Stimulated activated CD4-positive, alpha-beta T cell treated with anti-CD3 and anti-CD28 coated beads, TNF-alpha, amount 100 ng/mL, for 1 hour (primary cell): ENCODE measurements around the gene IFT43.

Source experiments
- DNase-seq, 3 donors: peaks; one replicate each; pipeline ENCODE4 v3.0.0-alpha.2; 2020; ENCODE audit warnings: low read depth in 3 of 3, low spot score in 1 of 3

IFT43 gene

DNA sequence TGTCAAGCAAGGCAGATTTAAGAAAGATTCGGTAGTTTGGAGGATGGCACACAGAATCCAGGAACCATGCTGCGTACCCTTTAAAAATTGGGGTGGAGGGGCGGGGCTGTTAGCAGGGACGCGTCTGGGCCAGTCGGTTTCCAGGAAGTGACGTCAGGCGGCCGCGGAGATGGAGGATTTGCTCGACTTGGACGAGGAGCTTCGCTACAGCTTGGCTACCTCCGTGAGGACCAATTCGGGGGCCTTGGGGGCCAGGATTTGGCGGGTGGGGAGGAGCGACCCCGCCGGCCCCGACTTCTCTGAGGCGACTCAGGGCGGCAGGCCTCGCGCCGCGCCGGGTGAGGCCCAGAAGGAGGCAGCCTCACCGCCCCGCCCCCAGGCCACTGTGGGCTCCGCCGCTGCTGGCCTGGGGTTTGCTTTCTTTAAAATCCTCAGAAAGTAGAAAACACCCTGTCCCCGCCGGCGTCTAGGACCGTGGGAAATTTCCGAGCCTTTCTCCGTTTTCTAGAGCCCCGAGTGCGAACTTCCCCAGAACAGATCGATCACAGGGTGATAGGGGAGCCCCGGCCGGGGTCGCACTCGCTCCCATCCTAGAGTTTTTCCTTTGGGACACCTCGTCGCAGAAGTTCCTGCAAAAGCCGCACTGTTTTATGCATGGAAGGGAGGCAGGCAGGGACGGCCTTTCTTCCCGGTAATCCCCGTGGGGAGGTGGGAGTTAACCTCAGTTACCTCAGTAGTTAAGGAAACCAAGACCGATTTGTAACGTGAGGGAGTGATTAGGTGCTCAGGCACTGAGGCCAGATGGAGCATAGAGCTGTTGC lies at the start of gene IFT43:
IFT43 (plus strand) TSS at position 146 of the 821 bp plus-strand sequence; CDS start at position 170, 24 bp downstream.
- DNase-seq = peak; percentile 68 to 81 (median 72)

DNA sequence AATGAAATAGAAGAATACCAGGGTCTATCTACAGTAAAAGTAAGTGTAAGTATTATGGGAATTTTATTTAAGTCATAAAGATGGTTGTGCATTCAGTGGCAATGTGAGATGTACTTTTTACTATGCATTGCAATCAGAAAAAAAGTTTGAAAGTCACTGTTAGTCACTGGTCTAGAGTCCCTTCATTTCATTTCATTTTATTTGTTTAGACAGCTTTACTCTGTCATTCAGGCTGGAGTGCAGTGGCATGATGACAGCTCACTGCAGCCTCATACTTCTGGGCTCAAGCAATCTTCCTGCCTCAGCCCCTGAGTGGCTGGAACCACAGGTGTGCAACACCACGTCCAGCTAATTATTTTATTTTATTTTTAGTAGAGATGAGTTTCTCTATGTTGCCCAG lies 46.4 kb upstream of the IFT43 start:
- no peak for DNase-seq

DNA sequence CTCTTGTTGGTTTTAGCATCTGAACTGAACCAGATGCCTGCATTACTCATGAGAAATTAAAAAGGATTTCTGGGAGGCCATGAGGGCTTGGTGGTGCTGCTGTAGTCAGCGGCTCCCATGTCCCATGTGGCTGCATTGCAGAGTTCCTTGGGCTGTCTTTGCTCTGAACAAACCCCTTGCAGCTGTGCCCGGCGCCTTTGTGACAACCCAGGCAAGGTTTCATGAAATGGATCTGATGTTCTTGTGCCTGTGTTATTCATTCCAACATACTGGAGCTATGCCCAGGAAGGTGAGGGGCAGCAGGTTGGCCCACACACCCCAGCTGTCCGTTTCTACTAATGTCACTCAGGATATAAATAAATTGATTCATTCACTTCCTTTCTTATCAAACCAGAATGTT lies 44.5 kb upstream of the IFT43 start:
- no peak for DNase-seq

DNA sequence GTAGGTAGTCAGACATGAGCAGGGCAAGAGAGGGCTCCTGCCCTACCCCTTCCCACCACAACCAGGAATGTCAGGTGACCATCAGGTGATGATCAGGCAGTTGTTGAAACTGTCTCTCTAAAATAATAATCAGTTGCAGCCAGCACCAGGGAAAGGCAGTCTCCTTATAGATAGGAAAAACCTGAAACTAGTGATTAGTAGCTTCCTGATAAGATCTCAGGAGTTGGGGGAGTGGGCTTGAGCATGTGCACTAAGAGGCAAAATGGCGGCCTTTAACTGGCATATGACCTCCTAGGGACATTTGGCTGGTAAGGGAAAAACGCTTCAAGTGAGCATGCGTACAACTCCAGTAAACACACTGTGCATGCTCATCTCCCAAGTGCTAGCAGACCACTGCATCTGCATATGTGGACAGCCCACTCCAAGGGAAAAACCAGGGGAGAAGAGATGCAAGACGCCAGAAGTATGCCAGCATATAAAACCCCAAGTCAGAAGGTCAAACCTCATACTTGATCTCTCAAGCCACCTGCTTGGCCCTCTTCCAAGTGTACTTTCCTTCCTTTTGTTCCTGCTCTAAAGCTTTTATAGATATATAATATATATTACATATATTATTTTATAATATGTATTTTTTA lies 40.8 kb upstream of the IFT43 start:
- DNase-seq = no peak

DNA sequence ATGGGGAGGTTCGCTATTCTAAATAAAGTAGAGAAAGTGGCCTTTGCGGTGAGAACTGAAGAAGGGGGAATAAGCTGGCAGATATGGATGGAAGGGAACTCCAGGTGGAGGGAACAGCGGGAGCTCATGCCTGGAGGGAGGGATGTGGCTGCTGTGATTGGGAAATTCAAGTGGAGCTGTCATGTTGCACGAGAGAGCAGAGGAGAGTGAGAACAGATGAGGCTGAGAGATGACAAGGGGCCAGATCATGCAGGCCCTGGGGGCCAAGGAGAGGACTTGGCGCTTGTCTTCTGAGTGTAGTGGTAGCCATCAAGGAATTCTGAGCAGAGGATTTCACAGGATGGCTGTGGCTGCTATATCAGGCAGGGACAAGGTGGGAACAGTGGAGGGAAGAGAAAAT lies 38.8 kb upstream of the IFT43 start:
- DNase-seq = no peak

DNA sequence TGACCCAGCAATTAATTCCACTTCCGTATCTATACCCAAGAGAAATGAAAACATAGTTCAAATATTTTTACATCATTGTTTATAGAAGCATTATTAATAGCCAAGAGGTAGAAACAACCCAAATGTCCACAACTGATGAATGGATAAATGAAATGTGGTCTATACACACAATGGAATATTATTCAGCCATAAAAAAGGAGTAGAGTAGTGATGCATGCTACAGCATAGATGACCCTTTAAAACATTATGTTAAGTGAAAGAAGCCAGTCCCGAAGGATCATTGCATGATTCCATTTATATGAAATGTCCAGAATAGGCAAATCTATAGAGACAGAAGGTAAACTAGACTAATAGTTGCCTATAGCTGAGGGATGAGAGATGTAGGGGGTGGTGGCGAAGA lies 33.1 kb upstream of the IFT43 start:
- no peak for DNase-seq

DNA sequence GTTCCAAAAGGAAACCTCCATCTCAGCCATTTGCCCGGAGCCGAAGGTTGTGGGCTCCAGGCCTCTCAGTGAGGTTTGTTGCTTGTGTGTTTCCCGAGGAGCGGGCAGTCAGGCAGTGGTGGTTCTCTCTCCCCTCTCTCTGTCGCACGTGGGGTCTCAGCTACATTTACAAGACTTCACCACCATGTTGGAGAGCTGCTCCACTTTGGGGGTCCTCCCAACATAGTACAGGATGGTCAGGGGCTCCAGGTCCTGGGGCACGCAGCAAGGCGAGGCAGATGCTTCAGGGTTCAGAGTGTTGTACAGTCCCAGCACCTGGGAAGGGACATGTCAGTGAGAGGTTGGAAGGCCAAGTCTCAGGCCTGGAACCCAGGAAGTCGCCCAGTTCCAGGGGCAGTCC lies 26.5 kb upstream of the IFT43 start:
- no peak for DNase-seq

DNA sequence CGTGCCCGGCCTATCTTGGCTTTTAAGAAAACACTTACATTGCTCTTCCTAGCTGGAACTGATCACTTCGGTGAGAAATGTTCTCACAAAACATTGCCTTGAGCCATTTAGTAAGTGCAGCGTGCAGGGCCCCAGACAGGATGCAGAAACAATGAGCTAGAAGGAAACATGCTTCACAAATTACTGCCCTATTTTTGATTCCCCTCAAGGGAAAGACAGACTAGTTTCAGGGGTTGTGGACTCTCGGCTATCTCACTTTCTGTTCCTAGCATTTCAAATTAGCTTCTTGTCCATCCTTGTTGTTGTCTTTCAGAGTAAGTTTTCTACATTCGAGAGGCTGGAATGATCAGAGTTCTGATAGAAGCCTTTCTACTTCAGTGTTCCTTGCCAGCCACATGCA lies 25.3 kb upstream of the IFT43 start:
- DNase-seq = no peak

DNA sequence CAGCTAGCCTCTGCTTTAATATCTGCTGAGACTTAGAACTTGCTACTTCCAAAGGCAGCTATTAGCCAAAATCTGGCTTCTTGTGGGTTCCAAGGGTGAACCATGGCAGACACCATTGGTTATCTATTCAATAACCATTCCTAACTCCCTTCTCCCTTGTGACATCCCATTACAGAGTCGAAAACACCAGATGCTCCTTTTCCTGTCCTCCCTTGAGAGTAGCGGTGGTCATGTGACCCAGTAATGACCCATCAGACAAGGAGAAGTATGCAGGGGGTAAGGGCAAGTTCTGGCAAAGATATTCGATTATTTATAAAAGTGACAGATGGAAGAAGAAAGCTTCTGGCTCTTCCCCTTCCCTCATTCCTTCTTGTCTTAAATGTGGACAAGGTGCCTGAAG lies 23.9 kb upstream of the IFT43 start:
- no peak for DNase-seq

DNA sequence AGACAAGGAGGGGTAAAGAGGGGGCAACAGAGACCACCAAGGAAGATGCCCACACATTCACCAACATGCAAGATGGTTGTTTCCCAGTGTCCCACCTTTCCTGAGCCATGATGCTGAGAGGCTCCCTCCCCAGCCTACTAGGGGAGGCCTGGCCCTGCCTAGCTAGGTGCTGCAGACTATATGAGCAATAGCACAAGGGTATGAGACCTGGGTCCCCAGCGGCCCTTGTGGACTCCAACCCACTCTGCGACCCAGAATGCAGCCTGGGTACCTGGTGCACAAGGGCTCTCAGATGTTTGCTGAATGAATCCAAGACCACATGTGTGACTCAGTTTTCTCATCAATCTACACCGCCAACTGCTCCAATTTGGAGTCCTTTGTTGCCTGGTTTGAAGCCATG lies 17.7 kb upstream of the IFT43 start:
- DNase-seq = no peak

DNA sequence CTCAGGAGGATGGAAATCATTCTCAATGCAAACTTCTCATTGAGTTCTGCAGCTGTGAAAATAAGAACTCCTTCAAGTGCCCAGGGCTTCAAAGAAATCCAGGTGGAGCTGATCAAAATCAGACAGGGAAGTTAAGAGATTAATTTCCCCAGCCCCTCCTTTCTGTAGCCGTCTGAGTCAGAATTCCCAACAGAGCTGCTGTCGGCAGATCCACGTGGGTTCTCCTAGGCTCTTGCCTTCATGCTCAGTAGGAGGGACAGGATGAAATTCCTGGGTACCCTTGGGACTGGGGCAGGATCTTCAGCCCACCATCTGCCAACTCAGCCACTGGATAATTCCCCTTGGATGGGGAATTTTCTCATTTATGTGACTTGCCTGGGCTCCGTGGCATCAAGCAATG lies 17.1 kb upstream of the IFT43 start:
- no peak for DNase-seq

DNA sequence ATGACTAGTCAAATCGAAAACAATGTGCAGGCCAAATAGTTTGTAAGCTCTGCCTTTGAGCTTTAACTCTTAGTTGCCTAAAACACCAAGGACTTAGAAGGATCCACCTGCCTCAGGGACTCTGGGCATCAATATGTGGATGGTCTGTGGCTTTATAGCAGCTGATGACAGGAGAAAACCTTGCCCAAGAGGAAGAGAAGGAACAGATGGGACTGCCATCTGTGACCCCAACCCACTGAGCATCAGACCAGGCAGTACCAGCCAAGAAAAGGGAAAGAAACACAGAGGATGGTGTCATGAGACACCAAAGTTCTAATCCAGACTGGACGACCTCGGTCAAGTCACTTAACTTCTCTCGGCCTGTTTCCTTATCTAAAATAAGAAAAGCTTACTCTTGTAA lies 16.4 kb upstream of the IFT43 start:
- no peak for DNase-seq

DNA sequence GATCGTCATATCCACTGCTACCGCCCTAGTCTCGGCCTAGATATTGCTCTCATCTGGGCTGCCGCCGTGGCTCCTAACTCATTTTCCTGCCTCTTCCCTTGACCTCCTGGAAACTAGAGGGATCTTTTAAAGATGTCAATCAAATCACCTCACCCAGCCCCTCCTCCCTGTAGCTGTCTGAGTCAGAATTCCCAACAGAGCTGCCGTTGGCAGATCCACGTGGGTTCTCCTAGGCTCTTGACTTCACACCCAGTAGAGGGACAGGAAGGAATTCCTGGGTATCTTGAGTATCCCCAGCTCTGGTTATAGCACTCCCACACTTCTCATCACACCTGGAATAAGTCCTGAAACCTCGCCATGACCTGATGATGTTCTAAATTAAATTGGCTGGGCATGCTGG lies 15.7 kb upstream of the IFT43 start:
- DNase-seq = no peak

DNA sequence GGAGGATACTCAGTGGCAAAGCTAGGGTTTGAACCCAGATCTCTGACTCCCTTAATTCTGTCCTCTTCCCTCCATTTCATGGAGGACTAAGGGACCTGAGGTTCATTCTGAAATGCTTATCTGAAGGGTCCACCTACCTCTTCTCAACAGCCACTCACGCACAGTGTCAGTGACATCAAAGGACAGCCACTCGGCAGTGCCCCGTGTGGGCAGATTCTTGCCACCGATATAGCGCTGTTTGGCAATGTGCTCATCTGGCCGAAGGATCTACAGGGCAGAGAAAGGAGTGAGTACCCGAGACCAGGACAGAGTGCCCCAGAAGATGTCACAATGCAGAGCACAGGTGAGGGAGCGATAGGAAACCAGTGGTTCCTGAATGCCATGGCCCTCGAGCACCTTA lies 14.6 kb upstream of the IFT43 start:
- no peak for DNase-seq

DNA sequence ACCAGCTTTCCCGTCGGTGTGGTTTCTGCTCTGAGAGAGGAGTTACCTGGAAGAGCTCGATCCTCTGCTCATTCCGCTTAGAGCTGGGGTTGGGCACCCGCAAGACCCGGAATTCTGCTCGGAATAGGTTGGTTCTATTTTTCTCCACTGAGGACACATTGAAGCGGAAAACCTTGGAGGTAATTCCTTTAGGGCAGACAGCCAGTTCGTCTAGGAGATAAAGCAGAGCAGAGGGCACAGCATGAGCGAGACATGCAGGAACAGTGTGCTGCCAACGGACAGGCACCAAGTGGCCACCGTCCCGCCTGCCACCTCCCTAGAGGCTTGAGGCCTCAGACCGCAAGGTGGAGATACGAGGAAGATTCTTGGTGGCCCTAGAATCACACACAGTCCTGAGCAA lies 14.1 kb upstream of the IFT43 start:
- no peak for DNase-seq

DNA sequence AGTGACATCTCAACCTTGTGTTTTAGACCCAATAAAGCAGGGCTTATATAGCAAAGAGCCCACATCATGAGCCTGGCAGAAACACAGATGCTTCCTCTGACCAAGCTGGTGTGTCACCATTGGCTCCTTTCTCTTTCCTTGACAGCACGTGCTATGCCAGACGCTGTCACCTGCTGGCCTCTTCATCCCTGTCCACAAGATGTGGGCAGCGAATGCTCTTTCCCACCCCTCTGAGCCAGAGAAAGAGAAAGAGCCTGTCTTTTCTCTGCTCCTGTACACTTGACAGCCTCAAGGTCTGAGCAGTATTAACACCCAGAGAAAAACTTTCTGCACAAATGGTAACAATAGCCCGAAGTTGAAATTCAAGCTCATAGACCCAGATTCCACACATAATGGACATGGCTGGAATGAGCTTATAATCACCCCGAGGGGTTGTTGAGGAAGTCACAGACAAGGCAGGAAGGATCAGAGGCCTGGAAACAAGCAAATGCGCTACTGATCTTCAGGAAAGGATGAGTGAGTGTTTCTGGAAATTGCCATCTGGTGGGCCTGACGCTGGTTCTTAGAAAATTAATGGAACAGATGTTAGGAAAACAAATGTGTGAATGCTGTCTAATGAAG lies 12.7 kb upstream of the IFT43 start:
- DNase-seq = no peak

DNA sequence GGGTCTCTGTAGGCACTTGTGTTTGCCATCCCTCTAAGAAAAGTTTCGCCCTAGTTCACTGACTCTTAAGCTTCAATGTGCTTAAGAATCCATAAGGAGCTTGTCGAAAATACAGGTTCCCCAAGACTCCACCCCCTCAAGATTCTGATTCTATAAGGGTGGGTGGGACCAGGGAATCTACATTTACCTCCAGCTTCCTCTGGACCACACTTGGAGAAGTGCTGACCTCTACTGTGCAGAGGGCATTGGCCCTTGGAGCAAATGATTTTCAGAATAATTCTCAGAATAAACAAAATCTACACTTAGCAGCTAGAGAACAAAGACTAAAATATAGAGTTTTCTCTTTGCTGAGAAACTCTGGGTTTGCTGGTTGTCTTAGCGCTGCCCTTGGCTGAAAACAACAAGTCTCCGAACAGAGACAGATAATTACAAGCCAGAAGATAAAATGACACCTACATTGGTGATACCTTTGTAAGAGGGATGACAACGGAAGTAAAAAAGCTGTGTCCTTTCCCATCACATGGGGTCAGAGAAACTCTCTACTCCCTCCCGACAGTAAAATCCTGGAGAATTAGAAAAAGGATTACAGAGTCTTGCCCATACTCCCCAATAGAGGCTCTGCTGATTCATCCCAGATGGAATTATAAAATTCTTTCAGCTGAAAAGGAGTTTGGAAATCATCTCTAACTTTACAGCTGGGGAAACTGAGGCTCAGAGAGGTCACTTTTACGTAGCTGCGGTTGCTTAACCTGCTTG lies 8.6 kb upstream of the IFT43 start:
- no peak for DNase-seq

DNA sequence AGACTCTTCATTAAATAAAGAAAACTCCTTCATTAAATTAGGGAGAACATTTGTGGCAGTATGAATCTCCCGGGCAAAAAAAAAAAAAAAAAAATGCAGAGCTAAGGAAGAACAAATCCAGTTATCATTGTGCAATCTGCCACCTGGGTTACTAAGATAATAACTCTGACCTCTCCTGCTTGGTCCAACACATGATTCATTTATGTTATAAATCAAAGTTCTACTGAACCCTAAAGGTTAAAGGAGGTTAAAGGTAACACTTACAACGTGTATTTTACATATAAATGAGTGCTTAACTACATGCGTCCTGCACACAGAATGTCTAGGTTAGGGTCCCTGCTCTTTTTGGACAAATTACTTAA lies 8.0 kb upstream of the IFT43 start:
- DNase-seq = no peak

DNA sequence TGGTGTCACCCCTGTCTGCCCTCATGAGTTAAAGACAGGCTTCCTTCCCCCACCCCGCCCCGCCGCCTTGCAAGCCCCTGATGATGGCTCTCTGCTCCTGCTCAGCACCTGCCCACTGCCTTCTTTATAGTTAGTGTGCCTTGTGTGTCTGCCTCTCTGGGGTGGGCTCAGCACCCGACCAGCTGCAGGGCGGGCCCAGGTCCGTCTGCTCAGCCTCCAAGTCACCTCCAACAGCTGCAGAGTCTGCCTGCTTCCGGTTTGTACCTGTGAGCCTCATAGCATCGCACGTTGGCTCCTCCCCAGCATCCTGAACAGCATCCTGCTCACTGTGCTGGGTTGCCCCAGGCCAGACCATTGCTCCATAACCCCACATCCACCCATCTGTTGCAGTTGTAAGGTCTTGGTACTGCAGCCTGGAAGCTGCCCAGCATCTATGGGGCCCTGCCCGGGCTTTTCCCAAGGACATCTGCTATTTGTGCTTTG lies 7.3 kb upstream of the IFT43 start:
- no peak for DNase-seq

DNA sequence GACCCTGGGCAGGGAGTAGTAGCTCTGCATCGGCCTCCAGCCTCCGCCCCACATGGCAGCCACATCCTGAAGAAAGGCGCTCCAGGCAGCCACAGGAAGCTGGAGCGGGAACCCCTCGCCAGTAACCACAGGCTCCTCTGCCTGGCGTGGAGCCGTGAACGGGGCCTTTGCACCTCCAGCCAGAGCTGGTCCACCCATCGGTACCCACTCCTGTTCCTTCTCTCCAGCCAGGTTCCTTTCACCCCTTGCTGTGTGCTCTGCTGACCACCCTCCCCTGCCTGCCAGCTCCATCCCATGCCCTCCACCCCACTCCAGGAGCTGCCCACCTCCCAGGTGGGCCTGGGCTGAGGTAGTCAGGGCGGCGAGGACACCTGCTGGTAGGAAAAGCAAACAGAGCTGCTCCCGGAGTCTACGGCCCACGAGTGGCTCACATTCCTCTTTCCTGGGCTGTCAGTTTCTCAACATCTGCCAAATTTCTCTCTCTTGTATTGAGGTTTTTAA lies 6.4 kb upstream of the IFT43 start:
- no peak for DNase-seq
